Measurements from ENCODE around the gene GABBR2. TPM values are rescaled to one million over a fixed set of nuclear protein-coding genes. Genes with fewer than 3 reads are reported as not detected.

The GABBR2 gene
- total and polyA plus RNA-seq, 4 donors, result 0.39 TPM; not detected in 3

GRCh38 chr9:98375138-98375726, 333.5 kb downstream of the GABBR2 start:
- no peaks in the 10 kb centered on the region for H3K36me3 ChIP-seq (ENCODE audit: control insufficient read depth in 1 of 2, insufficient read depth in 2 of 2, low read length in 1 of 2)
- 83 to 93% methylated on average over 3 of the region's 3 CpGs for WGBS, 2 donors
- H3K27ac ChIP-seq (ENCODE audit: low read depth in 1 of 2, low read length in 2 of 2), result no peak overlapping the region
- intact Hi-C loops (cut with DNase I), result no loop called here
- ATAC-seq (ENCODE audit: low FRiP score) (no peak), DNase-seq (no peak)
- no peaks in the 10 kb centered on the region for H3K9me3 ChIP-seq (ENCODE audit: control insufficient read depth, low read length)
- H3K4me1 ChIP-seq (ENCODE audit: control insufficient read depth in 1 of 2, insufficient read depth in 2 of 2, low read length in 2 of 2), result no peaks in the 10 kb centered on the region
- H3K27me3 ChIP-seq (ENCODE audit: control insufficient read depth in 1 of 2, insufficient read depth in 2 of 2, low read length in 1 of 2), result no peaks in the 10 kb centered on the region
- H3K4me3 ChIP-seq (ENCODE audit: low read length in 2 of 2), result no peak overlapping the region

DNA sequence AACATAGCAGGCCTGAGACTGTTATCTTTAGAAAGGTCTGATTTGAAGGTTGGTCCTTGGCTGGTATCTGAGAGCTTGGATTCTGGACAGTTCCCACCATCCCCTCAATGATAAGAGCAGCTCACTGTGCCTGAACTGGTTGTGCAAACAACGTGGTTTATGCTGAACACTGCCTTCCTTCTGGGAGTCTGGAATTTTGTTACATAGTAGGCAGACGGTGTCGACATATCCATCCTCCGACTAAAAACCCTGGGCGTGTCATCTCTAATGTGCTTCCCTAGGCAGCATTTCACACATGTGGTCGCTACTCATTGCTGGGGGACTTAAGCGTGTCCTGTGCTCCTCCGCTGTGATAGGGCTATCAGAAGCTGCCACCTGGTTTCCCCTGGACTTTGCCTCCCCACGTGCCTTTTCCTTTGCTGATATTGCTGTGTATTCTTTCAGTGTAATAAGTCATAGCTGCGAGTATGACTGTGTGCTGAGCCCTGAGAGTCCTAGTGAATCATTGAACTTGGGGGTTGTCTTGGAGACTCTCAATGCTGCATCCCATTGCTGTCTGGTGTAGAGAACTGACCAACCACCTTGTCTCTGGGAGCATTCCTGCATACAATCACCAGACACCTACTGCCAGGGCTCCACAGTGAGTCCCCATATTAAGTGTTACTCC, 334.2 kb downstream of the GABBR2 start:
- no peak for DNase-seq
- Histone ChIP-seq H3K4me3 (ENCODE audit: low read length in 2 of 2) (no peak overlapping the region), H3K4me1 (ENCODE audit: control insufficient read depth in 1 of 2, insufficient read depth in 2 of 2, low read length in 2 of 2) (no peaks in the 10 kb centered on the region), H3K27me3 (ENCODE audit: control insufficient read depth in 1 of 2, insufficient read depth in 2 of 2, low read length in 1 of 2) (no peaks in the 10 kb centered on the region), H3K36me3 (ENCODE audit: control insufficient read depth in 1 of 2, insufficient read depth in 2 of 2, low read length in 1 of 2) (no peaks in the 10 kb centered on the region), H3K27ac (ENCODE audit: low read depth in 1 of 2, low read length in 2 of 2) (no peak overlapping the region), H3K9me3 (ENCODE audit: control insufficient read depth, low read length) (no peaks in the 10 kb centered on the region)
- ATAC-seq (ENCODE audit: low FRiP score), result no peak
- 31 to 36% methylated on average over 10 of the region's 10 CpGs for WGBS, 2 donors
- intact Hi-C loops (cut with DNase I), result no loop called here

DNA sequence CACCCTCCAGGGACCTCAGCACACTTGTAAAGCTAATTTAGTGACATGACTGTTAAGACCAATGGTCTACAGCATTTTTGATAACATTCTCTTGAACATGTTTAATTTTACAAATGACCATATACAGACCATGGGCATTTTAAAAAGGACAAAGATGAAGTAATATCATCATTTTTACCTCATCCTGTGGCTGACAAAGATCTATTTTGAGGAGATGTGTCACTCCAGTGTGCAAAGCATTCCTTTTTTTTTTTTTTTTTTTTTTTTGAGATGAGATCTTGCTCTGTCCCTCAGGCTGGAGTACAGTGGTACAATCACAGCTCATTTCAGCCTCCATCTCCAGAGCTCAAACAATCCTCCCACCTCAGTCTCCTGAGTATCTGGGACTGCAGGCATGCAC, 335.1 kb downstream of the GABBR2 start:
- ATAC-seq (ENCODE audit: low FRiP score), result no peak
- intact Hi-C loops (cut with DNase I), result no loop called here

DNA sequence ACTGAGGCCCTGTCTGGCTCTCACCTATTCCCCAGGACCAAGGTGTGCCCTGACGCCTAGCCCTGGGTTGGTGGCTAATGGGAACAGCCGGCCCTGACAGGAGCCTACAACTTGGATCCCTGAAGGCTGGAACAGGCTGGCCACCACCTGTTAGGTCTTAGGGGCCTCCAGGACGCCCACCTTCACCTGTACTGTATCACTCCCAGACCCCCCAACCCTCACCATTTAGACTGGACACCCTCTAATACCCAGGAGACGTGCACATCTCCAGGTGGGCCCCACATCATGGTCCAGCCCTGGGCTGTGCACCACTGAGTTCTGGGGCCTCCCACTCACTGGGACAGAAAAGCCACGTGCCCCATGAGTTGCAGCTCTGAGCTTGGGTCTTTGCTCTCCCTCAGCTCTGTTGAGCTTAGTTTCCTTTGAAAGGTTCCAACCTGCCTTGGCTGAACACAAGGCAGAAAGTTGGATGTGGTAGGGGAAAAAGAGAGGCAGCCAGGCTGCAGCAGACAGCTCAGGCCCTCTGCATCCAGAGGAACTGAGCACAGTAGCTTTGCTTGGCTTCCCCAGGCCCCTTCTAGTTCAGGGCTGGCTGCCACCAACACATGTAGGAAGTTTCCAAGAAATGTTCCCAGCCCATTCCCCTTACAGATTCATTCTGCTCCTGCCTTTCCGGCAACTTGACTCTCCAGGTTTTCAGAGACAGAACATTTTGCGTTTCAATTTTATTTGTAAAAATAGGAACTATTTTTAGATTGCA, 336.5 kb downstream of the GABBR2 start:
- DNase-seq (no peak), ATAC-seq (ENCODE audit: low FRiP score) (no peak)
- WGBS, 2 donors, result 54 to 63% methylated on average over 7 of the region's 7 CpGs
- H3K9me3 ChIP-seq (ENCODE audit: control insufficient read depth, low read length), result no peaks in the 10 kb centered on the region
- H3K4me1 ChIP-seq (ENCODE audit: control insufficient read depth in 1 of 2, insufficient read depth in 2 of 2, low read length in 2 of 2), result no peaks in the 10 kb centered on the region
- H3K4me3 ChIP-seq (ENCODE audit: low read length in 2 of 2), result no peak overlapping the region
- no peak overlapping the region for H3K27ac ChIP-seq (ENCODE audit: low read depth in 1 of 2, low read length in 2 of 2)
- intact Hi-C loops (cut with DNase I), result no loop called here
- H3K36me3 ChIP-seq (ENCODE audit: control insufficient read depth in 1 of 2, insufficient read depth in 2 of 2, low read length in 1 of 2), result no peaks in the 10 kb centered on the region
- peaks cover 0 to 2% of the 10 kb centered on the region in 2 donors for H3K27me3 ChIP-seq (ENCODE audit: control insufficient read depth in 1 of 2, insufficient read depth in 2 of 2, low read length in 1 of 2)

More for the DNA sequence above, 335.1 kb downstream of the GABBR2 start:
- Histone ChIP-seq H3K4me1 (ENCODE audit: control insufficient read depth in 1 of 2, insufficient read depth in 2 of 2, low read length in 2 of 2) (no peaks in the 10 kb centered on the region), H3K4me3 (ENCODE audit: low read length in 2 of 2) (no peak overlapping the region), H3K27me3 (ENCODE audit: control insufficient read depth in 1 of 2, insufficient read depth in 2 of 2, low read length in 1 of 2) (no peaks in the 10 kb centered on the region), H3K9me3 (ENCODE audit: control insufficient read depth, low read length) (no peaks in the 10 kb centered on the region), H3K36me3 (ENCODE audit: control insufficient read depth in 1 of 2, insufficient read depth in 2 of 2, low read length in 1 of 2) (no peaks in the 10 kb centered on the region), H3K27ac (ENCODE audit: low read depth in 1 of 2, low read length in 2 of 2) (no peak overlapping the region)
- no peak for DNase-seq

DNA sequence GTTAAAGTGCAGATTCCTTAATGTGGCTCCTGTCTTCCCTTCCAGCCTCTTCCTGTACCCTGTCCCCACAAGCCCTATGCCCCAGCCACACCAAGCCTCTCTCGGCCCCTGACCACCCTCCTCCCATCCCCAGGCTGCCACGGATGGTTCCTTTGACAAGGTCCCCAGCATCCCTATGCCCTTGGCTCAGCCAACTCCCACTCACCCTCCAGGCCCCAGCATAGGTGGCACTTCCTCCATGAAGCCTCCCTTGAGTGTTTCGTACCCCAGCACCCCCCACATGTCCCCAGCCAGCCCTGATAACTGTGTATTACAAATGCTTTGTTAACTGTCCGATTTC, 337.8 kb downstream of the GABBR2 start:
- ATAC-seq (ENCODE audit: low FRiP score) (no peak), DNase-seq (no peak)
- Histone ChIP-seq H3K4me1 (ENCODE audit: control insufficient read depth in 1 of 2, insufficient read depth in 2 of 2, low read length in 2 of 2) (no peaks in the 10 kb centered on the region), H3K36me3 (ENCODE audit: control insufficient read depth in 1 of 2, insufficient read depth in 2 of 2, low read length in 1 of 2) (no peaks in the 10 kb centered on the region), H3K27ac (ENCODE audit: low read depth in 1 of 2, low read length in 2 of 2) (no peak overlapping the region), H3K4me3 (ENCODE audit: low read length in 2 of 2) (no peak overlapping the region), H3K9me3 (ENCODE audit: control insufficient read depth, low read length) (peaks cover 2% of the 10 kb centered on the region), H3K27me3 (ENCODE audit: control insufficient read depth in 1 of 2, insufficient read depth in 2 of 2, low read length in 1 of 2) (peaks cover 0 to 2% of the 10 kb centered on the region in 2 donors)
- 81 to 86% methylated on average over 4 of the region's 4 CpGs for WGBS, 2 donors
- intact Hi-C loops (cut with DNase I), result no loop called here

DNA sequence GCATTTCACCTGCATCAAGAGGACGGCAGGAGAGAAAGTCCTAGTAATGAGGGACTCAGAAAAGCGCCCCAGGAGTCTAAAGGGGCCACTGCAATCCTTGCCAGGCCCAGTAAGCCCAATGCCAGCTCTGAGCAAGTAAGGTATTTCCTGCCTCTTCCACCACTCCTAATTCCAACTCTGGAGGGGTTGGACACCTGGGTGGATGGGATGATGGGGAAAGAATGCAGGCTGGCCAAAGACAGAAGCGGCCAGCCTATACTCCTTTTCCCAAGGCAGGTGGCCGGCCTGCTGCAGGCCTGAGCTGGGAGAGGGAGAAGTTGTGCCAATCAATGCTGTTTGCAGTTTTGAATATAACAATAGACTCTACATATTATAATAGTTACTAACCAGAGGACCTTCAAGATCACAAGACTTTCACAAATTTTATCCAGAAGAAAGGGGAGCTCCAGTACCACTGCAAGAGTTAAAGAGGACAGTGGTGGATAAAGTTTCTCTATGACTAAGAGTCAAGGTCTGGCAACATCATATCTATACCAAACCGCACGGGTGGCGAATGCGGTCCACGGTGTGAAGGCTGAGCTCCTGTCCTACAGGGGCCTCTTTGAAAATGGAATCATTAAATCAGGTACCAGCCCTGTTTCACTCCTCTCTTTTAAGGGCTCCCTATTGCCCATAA, 338.3 kb downstream of the GABBR2 start:
- intact Hi-C loops (cut with DNase I), result no loop called here
- ATAC-seq (ENCODE audit: low FRiP score) (no peak), DNase-seq (no peak)
- Histone ChIP-seq H3K27me3 (ENCODE audit: control insufficient read depth in 1 of 2, insufficient read depth in 2 of 2, low read length in 1 of 2) (peaks cover 0 to 2% of the 10 kb centered on the region in 2 donors), H3K4me3 (ENCODE audit: low read length in 2 of 2) (no peak overlapping the region), H3K9me3 (ENCODE audit: control insufficient read depth, low read length) (peaks cover 3% of the 10 kb centered on the region), H3K27ac (ENCODE audit: low read depth in 1 of 2, low read length in 2 of 2) (no peak overlapping the region), H3K4me1 (ENCODE audit: control insufficient read depth in 1 of 2, insufficient read depth in 2 of 2, low read length in 2 of 2) (no peaks in the 10 kb centered on the region), H3K36me3 (ENCODE audit: control insufficient read depth in 1 of 2, insufficient read depth in 2 of 2, low read length in 1 of 2) (no peaks in the 10 kb centered on the region)
- WGBS, 2 donors, result 88 to 89% methylated on average over 9 of the region's 9 CpGs

DNA sequence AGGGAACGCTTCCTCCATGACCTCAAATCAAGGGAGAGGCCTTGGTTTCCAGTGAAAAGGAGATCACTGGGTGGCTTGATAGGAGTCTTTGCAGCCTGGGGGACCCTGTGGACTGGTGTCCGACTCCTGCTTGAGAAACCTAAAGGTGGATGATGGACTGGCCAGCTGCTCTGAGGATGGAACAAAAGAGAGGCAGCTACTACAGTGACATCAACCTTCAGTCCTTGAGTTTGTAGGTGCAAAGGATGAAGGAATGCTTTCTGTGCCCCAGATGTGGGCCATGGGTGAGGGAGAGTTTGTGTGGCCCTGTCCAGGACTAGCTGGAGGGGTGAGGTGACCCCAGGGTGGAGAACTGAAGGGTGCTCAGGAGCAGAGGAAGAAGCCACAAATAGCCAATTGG, 338.8 kb downstream of the GABBR2 start:
- H3K4me3 ChIP-seq (ENCODE audit: low read length in 2 of 2), result no peak overlapping the region
- ATAC-seq (ENCODE audit: low FRiP score) (no peak), DNase-seq (no peak)
- H3K4me1 ChIP-seq (ENCODE audit: control insufficient read depth in 1 of 2, insufficient read depth in 2 of 2, low read length in 2 of 2), result no peaks in the 10 kb centered on the region
- no peaks in the 10 kb centered on the region for H3K36me3 ChIP-seq (ENCODE audit: control insufficient read depth in 1 of 2, insufficient read depth in 2 of 2, low read length in 1 of 2)
- WGBS, 2 donors, result 94 to 95% methylated on average over 2 of the region's 2 CpGs
- no peak overlapping the region for H3K27ac ChIP-seq (ENCODE audit: low read depth in 1 of 2, low read length in 2 of 2)
- intact Hi-C loops (cut with DNase I), result no loop called here
- H3K27me3 ChIP-seq (ENCODE audit: control insufficient read depth in 1 of 2, insufficient read depth in 2 of 2, low read length in 1 of 2), result peaks cover 0 to 2% of the 10 kb centered on the region in 2 donors
- peaks cover 5% of the 10 kb centered on the region for H3K9me3 ChIP-seq (ENCODE audit: control insufficient read depth, low read length)

- no peak overlapping the region for H3K27ac ChIP-seq (ENCODE audit: low read depth in 1 of 2, low read length in 2 of 2)
- peaks cover 0 to 2% of the 10 kb centered on the region in 2 donors for H3K27me3 ChIP-seq (ENCODE audit: control insufficient read depth in 1 of 2, insufficient read depth in 2 of 2, low read length in 1 of 2)
- no peak for DNase-seq
- H3K9me3 ChIP-seq (ENCODE audit: control insufficient read depth, low read length), result peaks cover 5% of the 10 kb centered on the region
- WGBS, 2 donors, result 75 to 89% methylated on average over 2 of the region's 2 CpGs
- H3K36me3 ChIP-seq (ENCODE audit: control insufficient read depth in 1 of 2, insufficient read depth in 2 of 2, low read length in 1 of 2), result no peaks in the 10 kb centered on the region
- intact Hi-C loops (cut with DNase I), result no loop called here
- no peaks in the 10 kb centered on the region for H3K4me1 ChIP-seq (ENCODE audit: control insufficient read depth in 1 of 2, insufficient read depth in 2 of 2, low read length in 2 of 2)
- ATAC-seq (ENCODE audit: low FRiP score), result no peak
- no peak overlapping the region for H3K4me3 ChIP-seq (ENCODE audit: low read length in 2 of 2)
Observed at GRCh38 chr9:98369471-98369870, 339.3 kb downstream of the GABBR2 start.
